HepG2 (cell line): ENCODE results near the gene LRRIQ4. TPM values are rescaled to one million over a fixed set of nuclear protein-coding genes. Genes with fewer than 3 reads are reported as not detected.
A peak's percentile ranks its signal among the peaks of the same experiment; 100 is the strongest.

Source experiments
- DNMT3B ChIP-seq: conservative IDR thresholded peaks from 2 replicates; pipeline ENCODE4 v1.6.1; 2016; ENCODE audit warnings: missing biosample characterization, control low read depth
- GZF1 ChIP-seq: sonication (generic); formaldehyde crosslinking; IDR thresholded peaks from 2 replicates; pipeline ENCODE4 v1.5.1; 2020; ENCODE audit warnings: mild to moderate bottlenecking, missing genetic modification reagents
- MED8 ChIP-seq: sonication (generic); formaldehyde crosslinking; IDR thresholded peaks from 2 replicates; pipeline ENCODE4 v1.8.1; 2023; ENCODE audit warnings: mild to moderate bottlenecking, missing genetic modification reagents; ENCODE audit not compliant: insufficient replicate concordance
- NFE2L2 ChIP-seq: fragments of 150-350 bp; IDR thresholded peaks from 2 replicates; pipeline ENCODE4 v1.6.1; 2014; ENCODE audit warnings: low read length
- SKI ChIP-seq: fragments of 450-650 bp; IDR thresholded peaks from one replicate; pipeline ENCODE4 v1.6.1; 2018; ENCODE audit warnings: mild to moderate bottlenecking; ENCODE audit not compliant: partially characterized antibody
- SMARCC2 ChIP-seq: fragments of 450-650 bp; IDR thresholded peaks from 2 replicates; pipeline ENCODE4 v1.6.1; 2017; ENCODE audit warnings: antibody characterized with exemption, mild to moderate bottlenecking
- SP1 ChIP-seq, 2 experiments: fragments of 450-650 bp in 1 of 2; sonication (generic) in 1 of 2; formaldehyde crosslinking in 1 of 2; IDR thresholded peaks; 2 replicates each; pipeline versions ENCODE4 v1.4.0 to v1.6.1; 2016 to 2020; ENCODE audit warnings: missing genetic modification reagents in 1 of 2
- STAG1 ChIP-seq: sonication (generic); formaldehyde crosslinking; IDR thresholded peaks from 2 replicates; pipeline ENCODE4 v1.4.0; 2020; ENCODE audit warnings: missing genetic modification reagents
- ZNF281 ChIP-seq: sonication (generic); formaldehyde crosslinking; IDR thresholded peaks from 2 replicates; pipeline ENCODE4 v1.4.0; 2020; ENCODE audit warnings: missing genetic modification reagents, borderline replicate concordance
- ZNF30 ChIP-seq: sonication (generic); formaldehyde crosslinking; IDR thresholded peaks from 2 replicates; pipeline ENCODE4 v1.5.0; 2020; ENCODE audit warnings: mild to moderate bottlenecking, missing genetic modification reagents
- ZNF318 ChIP-seq: sonication (generic); formaldehyde crosslinking; IDR thresholded peaks from 2 replicates; pipeline ENCODE4 v1.4.0; 2020; ENCODE audit warnings: mild to moderate bottlenecking, missing genetic modification reagents
- ZNF580 ChIP-seq: IDR thresholded peaks from 2 replicates; pipeline ENCODE4 v1.6.1; 2016; ENCODE audit warnings: low read depth, borderline replicate concordance
- ZNF598 ChIP-seq: sonication (generic); formaldehyde crosslinking; IDR thresholded peaks from 2 replicates; pipeline ENCODE4 v1.5.1; 2020; ENCODE audit warnings: mild to moderate bottlenecking, missing genetic modification reagents, borderline replicate concordance
- ZSCAN22 ChIP-seq: sonication (generic); formaldehyde crosslinking; IDR thresholded peaks from 2 replicates; pipeline ENCODE4 v1.4.0; 2020; ENCODE audit warnings: mild to moderate bottlenecking, missing genetic modification reagents
- polyA plus RNA-seq, 8 experiments: library from polyadenylated mRNA; depleted of rRNA in 3 of 8; stranded (reverse) in 7 of 8; unstranded in 1 of 8; fragments of >200 nt; fragmentation: Illumina TruSeq in 4 of 8; extraction: Trizol in 4 of 8; gene quantifications; 2 replicates each; pipeline versions ENCODE4 v1.2.1 to v1.2.3, GENCODE V29; 2011 to 2016; ENCODE audit warnings: low read depth in 4 of 8, missing spikeins in 1 of 8, mixed read lengths in 1 of 8; ENCODE audit not compliant: insufficient read depth in 1 of 8
- total RNA-seq, 5 experiments: library from RNA; depleted of rRNA; stranded (reverse); fragments of >200 nt; fragmentation: Illumina TruSeq; extraction: Trizol; gene quantifications; 2 replicates each; pipeline ENCODE4 v1.2.3, GENCODE V29; 2016; ENCODE audit warnings: low read depth in 1 of 5

LRRIQ4 gene
- total and polyA plus RNA-seq, 2 of the 13 experiments (the other 11 are each of a cell fraction or from before 2014, with no cell fraction given) = not detected

GRCh38 chr3:169772897-169773816, 39.5 kb upstream of the LRRIQ4 start, which contains the start of gene MYNN (continued):
- TF ChIP-seq ZNF318 (peak; percentile 35; the same call in 1 of the 2 replicates), STAG1 (CRISPR knock-in tag) (0 out of 2 replicates have a peak, but pooled peaks have one; percentile 12), NFE2L2 (no peak), SKI (no peak), ZSCAN22 (CRISPR knock-in tag) (no peak), ZNF598 (CRISPR knock-in tag) (peak; percentile 88; the same call in 1 of the 2 replicates), MED8 (CRISPR knock-in tag) (peak; percentile 75), ZNF281 (CRISPR knock-in tag) (no peak; the same call in 1 of the 2 replicates), ZNF30 (CRISPR knock-in tag) (no peak), ZNF580 (CRISPR knock-in tag) (no peak; the same call in 1 of the 2 replicates), SP1 (IDR thresholded peaks at IDR 0.05) (no peak), SP1 (CRISPR knock-in tag; IDR thresholded peaks at IDR 0.05) (peak; percentile 73), DNMT3B (CRISPR knock-in tag) (peak; percentile 95), SMARCC2 (no peak), GZF1 (CRISPR knock-in tag) (peak; percentile 76; the same call in 1 of the 2 replicates)
